OCI-LY1 (cell line): ENCODE measurements around the gene SERINC3.

Source experiments
- CTCF ChIP-seq: fragments of 200-600 bp; sonication (generic), shearing (Covaris generic); IDR thresholded peaks from 2 replicates; pipeline ENCODE4 v1.5.1; 2017; ENCODE audit warnings: mild to moderate bottlenecking, antibody characterized with exemption, low read length, moderate library complexity, mixed read lengths
- EZH2 ChIP-seq: fragments of 200-600 bp; sonication (generic), shearing (Covaris generic); IDR thresholded peaks from 2 replicates; pipeline ENCODE4 v1.8.0; 2017; ENCODE audit warnings: borderline replicate concordance, mixed run types, mild to moderate bottlenecking, antibody characterized with exemption, low read length, moderate library complexity, mixed read lengths

DNA sequence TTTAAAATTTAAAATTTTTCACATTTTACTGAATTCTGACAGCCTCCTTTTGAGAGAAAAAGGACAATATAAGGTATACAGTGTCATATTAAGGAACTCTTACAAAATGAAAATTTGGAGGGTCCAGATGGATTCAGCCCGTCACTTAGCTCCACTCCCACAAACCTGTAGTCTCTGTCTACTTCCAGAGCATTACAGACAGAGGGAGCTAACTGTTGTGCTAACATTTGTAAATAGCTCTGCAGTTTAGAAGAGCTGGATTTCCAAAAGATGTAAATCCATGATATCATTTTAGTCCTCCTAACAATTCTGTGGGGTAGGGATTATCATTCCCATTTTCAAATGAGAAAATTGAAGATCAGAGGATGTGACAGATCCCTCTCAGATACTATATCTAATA is 16.1 kb upstream of the SERINC3 start:
- TF ChIP-seq CTCF (no peak), EZH2 (no peak)
